Measurements from ENCODE around the gene PANK4. TPM values are rescaled to one million over a fixed set of nuclear protein-coding genes. Genes with fewer than 3 reads are reported as not detected.

Gene PANK4
- total RNA-seq, 1 experiment from 2014 or later, result 22.1 TPM

GRCh38 chr1:2523191-2523890 is 3.1 kb downstream of the PANK4 start:
- CTCF ChIA-PET, result interaction anchor here (1.0 kb wide), 1 partner anchor 98 kb away, joined by 3 read pairs; no protein-coding TSS in a partner anchor
- H3K36me3 Mint-ChIP-seq (ENCODE audit: insufficient read depth, unreplicated experiment), result peaks cover 37% of the 10 kb centered on the region
- no peaks in the 10 kb centered on the region for H3K9me3 Mint-ChIP-seq (ENCODE audit: unreplicated experiment)
- H3K4me3 Mint-ChIP-seq (ENCODE audit: unreplicated experiment), result no peak overlapping the region
- no peak overlapping the region for H3K27ac Mint-ChIP-seq (ENCODE audit: low read depth, unreplicated experiment)
- BruUV-seq (replicated peaks), result no TSS peak
- peaks cover 25% of the 10 kb centered on the region for H3K4me1 Mint-ChIP-seq (ENCODE audit: insufficient read depth, unreplicated experiment)
- TF ChIP-seq CTCF (IDR thresholded peaks at IDR 0.05; ENCODE audit: unreplicated experiment), result no peak
- H3K27me3 Mint-ChIP-seq (ENCODE audit: insufficient read depth, unreplicated experiment), result no peaks in the 10 kb centered on the region
- no peak for DNase-seq (ENCODE audit: unreplicated experiment)
- POLR2A ChIA-PET, result interaction anchor here (1.2 kb wide), 1 partner anchor 11 kb away, joined by 3 read pairs; no protein-coding TSS in a partner anchor
- intact Hi-C loops (cut with micrococcal nuclease), result no loop called here

- intact Hi-C loops (cut with micrococcal nuclease), result no loop called here
- ChIA-PET CTCF (no interaction called here), POLR2A (no interaction called here)
- Mint-ChIP-seq H3K9me3 (ENCODE audit: unreplicated experiment) (no peaks in the 10 kb centered on the region), H3K36me3 (ENCODE audit: insufficient read depth, unreplicated experiment) (peaks cover 40% of the 10 kb centered on the region), H3K4me3 (ENCODE audit: unreplicated experiment) (no peak overlapping the region), H3K27ac (ENCODE audit: low read depth, unreplicated experiment) (no peak overlapping the region), H3K27me3 (ENCODE audit: insufficient read depth, unreplicated experiment) (no peaks in the 10 kb centered on the region), H3K4me1 (ENCODE audit: insufficient read depth, unreplicated experiment) (peaks cover 22% of the 10 kb centered on the region)
- no peak for TF ChIP-seq CTCF (IDR thresholded peaks at IDR 0.05; ENCODE audit: unreplicated experiment)
- BruUV-seq (replicated peaks), result no TSS peak
- no peak for DNase-seq (ENCODE audit: unreplicated experiment)
Observed at GRCh38 chr1:2522230-2522629, 4.2 kb downstream of the PANK4 start.

GRCh38 chr1:2520806-2521205 is 5.6 kb downstream of the PANK4 start:
- Mint-ChIP-seq H3K27me3 (ENCODE audit: insufficient read depth, unreplicated experiment) (no peaks in the 10 kb centered on the region), H3K27ac (ENCODE audit: low read depth, unreplicated experiment) (no peak overlapping the region), H3K9me3 (ENCODE audit: unreplicated experiment) (no peaks in the 10 kb centered on the region), H3K36me3 (ENCODE audit: insufficient read depth, unreplicated experiment) (peaks cover 40% of the 10 kb centered on the region), H3K4me1 (ENCODE audit: insufficient read depth, unreplicated experiment) (peaks cover 16% of the 10 kb centered on the region), H3K4me3 (ENCODE audit: unreplicated experiment) (no peak overlapping the region)
- no peak for TF ChIP-seq CTCF (IDR thresholded peaks at IDR 0.05; ENCODE audit: unreplicated experiment)
- BruUV-seq (replicated peaks), result no TSS peak
- DNase-seq (ENCODE audit: unreplicated experiment), result no peak
- ChIA-PET POLR2A (no interaction called here), CTCF (interaction anchor here (0.7 kb wide), 1 partner anchor 18 kb away, joined by 3 read pairs; no protein-coding TSS in a partner anchor)
- intact Hi-C loops (cut with micrococcal nuclease), result no loop called here

- H3K9me3 Mint-ChIP-seq (ENCODE audit: unreplicated experiment), result no peaks in the 10 kb centered on the region
- no peaks in the 10 kb centered on the region for H3K27me3 Mint-ChIP-seq (ENCODE audit: insufficient read depth, unreplicated experiment)
- ChIA-PET POLR2A (no interaction called here), CTCF (interaction anchor here (2.1 kb wide), 1 partner anchor 28 kb away, joined by 13 read pairs; no protein-coding TSS in a partner anchor)
- peaks cover 15% of the 10 kb centered on the region for H3K4me1 Mint-ChIP-seq (ENCODE audit: insufficient read depth, unreplicated experiment)
- intact Hi-C loops (cut with micrococcal nuclease), result no loop called here
- peaks cover 39% of the 10 kb centered on the region for H3K36me3 Mint-ChIP-seq (ENCODE audit: insufficient read depth, unreplicated experiment)
- no peak for TF ChIP-seq CTCF (IDR thresholded peaks at IDR 0.05; ENCODE audit: unreplicated experiment)
- BruUV-seq (replicated peaks), result no TSS peak
- no peak overlapping the region for H3K4me3 Mint-ChIP-seq (ENCODE audit: unreplicated experiment)
- H3K27ac Mint-ChIP-seq (ENCODE audit: low read depth, unreplicated experiment), result no peak overlapping the region
- no peak for DNase-seq (ENCODE audit: unreplicated experiment)
Observed at GRCh38 chr1:2520206-2520605, 6.2 kb downstream of the PANK4 start.
